Activated T-helper 1 cell treated with anti-CD3 and anti-CD28 coated beads, Interleukin-2, amount 50 U/mL, for 16 hours (primary cell): ENCODE results near the gene HINT2.

Source experiments
- DNase-seq, 2 donors: peaks; one replicate each; pipeline ENCODE4 v3.0.0-alpha.2; 2020; ENCODE audit warnings: low read depth in 1 of 2, low spot score in 1 of 2

HINT2 gene

DNA sequence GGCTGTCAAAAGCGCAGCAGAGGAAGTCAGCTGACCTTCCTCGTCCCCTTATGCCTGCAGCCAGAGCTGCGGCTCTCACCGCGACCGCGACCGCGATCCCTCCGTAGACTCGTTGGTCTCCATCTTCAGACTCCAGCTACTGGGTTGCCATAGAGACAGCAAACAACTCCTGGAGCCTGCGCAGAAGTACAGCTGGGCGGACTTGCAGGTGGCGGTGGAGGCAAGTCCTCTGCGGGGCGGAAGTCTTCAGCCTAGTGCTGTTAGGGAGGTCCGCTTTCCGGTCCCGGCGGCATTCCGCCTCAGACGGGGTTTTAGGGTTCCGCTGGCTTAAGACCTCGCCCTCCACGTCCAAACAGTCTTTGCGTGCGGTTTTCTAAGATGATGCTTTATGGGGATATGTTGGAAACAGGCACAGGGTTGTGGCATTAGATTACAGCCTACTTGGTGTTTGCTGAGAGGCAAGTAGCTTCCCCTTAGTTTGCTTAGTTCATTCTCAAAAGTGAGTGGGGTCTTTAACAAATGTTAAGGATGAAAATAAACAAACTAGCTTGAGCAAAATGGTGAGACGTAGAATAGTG is 2.7 kb downstream of the HINT2 start, which contains the start of gene SPAG8:
SPAG8 (minus strand) TSS at position 238 of the 578 bp plus-strand sequence; CDS start at position 123, 115 bp downstream.
- DNase-seq = peak; percentile 89 to 91

- no peak for DNase-seq
Observed at GRCh38 chr9:35811381-35812024, 3.3 kb downstream of the HINT2 start.

GRCh38 chr9:35810122-35810521 is 4.7 kb downstream of the HINT2 start:
- no peak for DNase-seq

DNA sequence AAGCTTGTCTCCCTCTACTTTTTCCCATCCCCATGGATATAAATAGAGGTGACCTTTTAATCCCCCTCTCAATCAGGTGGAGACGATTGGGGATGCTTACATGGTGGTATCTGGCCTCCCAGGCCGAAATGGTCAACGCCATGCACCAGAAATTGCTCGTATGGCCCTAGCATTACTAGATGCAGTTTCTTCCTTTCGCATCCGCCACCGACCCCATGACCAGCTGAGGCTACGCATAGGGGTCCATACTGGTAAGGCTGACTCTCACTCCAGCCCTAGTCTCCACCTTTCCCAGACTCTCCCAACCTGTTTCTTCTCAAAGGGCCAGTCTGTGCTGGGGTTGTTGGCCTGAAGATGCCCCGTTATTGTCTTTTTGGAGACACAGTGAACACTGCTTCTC is 6.4 kb downstream of the HINT2 start:
- no peak for DNase-seq

- no peak for DNase-seq
Observed at GRCh38 chr9:35806101-35806500, 8.7 kb downstream of the HINT2 start.

- no peak for DNase-seq
Observed at GRCh38 chr9:35801328-35802128, 13.3 kb downstream of the HINT2 start.

- DNase-seq = no peak
Observed at GRCh38 chr9:35800530-35800929, 14.3 kb downstream of the HINT2 start.

DNA sequence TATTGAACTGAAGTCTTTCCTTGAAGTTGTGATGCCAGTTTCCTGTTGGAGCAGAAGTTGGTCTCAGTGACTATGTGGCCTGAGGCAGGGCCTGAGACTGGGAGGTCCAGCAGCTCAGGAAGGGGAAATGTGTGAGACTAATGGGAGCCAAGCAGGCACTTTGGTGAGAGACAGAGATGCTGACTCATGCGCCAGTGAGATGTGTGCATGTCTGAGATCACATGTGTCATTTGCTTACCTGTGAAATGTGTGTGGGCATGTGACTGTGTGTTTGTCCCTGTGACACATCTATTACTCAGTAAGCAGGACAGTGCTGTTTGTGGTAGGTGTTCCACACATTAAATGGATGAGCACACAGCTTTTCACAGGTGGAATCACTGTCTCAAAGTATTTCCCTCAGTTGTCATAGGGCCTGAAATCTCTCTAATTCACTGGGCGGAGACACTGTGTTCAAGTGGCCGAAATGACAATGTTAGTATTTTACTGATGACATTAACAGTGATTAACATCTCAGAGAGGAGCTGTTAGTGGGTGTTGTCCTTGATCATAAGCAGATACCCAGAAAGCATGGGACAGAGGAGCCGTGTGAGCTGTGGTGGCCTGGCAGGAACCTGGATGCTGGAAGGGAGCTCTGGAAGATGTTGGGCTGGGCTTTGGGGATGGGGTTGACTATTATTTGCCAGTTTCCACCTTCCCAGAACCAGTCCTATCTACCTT is 16.0 kb downstream of the HINT2 start:
- peak in 1 of 2 donors; percentile 21 for DNase-seq

- DNase-seq = no peak
Observed at GRCh38 chr9:35797311-35798109, 17.3 kb downstream of the HINT2 start.

DNA sequence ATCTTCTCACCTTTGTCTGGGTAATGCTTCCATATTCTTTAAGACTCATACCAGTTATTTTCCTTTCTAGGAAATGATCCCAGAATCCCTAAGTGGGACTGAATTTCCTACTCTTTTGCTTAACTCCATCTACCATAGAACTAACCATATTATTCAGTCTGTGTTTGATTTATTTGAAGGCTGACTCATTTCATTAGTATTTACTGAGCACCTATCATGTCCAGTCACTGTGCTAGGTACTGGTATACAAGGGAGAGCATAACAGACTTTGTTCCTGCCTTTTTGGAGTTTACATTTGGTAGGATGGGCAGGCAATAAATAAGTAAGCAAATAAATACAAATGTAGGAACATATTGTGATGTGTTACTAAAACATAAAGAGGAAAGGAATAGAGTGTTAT is 19.1 kb downstream of the HINT2 start:
- no peak for DNase-seq

DNA sequence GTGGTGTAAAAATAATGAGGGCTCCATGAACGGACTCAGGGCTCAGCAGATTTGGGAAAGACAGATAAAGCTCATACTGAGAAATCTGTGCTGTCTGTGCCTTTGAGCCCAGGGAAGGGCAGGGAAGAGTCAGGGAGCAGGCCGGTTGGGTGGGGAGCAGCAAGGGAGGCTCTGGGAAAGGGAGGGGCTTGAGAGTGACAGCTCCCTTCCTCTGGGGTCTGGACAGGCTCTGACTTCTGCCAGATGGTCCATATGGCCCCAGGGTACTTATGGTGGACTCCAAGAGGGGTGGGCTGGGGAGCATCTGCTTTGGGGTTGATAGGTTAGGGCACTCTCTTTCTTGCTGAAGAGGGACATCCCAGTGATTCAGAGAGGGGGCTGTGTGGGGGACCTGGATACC is 21.4 kb downstream of the HINT2 start:
- no peak for DNase-seq

- no peak for DNase-seq
Observed at GRCh38 chr9:35792826-35793225, 22.0 kb downstream of the HINT2 start.

- no peak for DNase-seq
Observed at GRCh38 chr9:35792024-35792813, 22.6 kb downstream of the HINT2 start.

DNA sequence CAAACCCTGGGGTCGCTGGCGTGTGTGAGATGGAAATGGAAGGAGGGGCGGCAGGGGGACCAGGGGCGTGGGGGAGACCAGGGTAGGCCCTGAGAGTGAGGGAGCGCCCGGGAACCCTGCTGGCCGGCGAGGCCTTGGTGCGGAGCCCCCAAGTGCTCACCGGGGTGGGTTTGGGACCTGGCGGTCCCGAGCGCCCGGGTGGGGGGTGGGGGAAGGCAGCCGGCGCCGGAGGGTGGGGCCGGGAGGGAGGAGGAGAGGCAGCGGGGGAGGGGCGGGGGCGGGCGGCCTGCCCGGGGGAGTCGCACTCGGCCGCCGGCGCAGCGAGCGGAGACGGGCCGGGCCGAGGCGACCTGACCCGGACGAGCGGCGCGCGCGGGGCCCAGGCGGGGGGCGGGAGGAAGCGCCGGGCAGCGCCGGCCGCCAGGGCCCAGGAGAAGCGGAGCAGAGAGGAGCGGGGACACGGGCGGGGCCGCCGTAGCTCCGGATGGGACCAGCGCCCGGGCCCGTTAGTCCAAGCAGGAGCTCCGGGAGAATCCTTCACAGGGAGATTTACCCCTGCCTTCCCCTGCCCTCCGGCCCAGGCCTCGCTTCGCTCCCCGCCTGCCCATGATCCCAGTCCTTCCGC is 23.4 kb downstream of the HINT2 start, which contains the start of gene NPR2:
NPR2 (plus strand) TSS at position 295 of the 625 bp plus-strand sequence. CDS start 818 bp downstream, outside the sequence.
- no peak for DNase-seq

- DNase-seq = peak in 1 of 2 donors; percentile 37
Observed at GRCh38 chr9:35790385-35791296, 24.2 kb downstream of the HINT2 start.

GRCh38 chr9:35790025-35790384 is 24.8 kb downstream of the HINT2 start:
- DNase-seq = no peak

DNA sequence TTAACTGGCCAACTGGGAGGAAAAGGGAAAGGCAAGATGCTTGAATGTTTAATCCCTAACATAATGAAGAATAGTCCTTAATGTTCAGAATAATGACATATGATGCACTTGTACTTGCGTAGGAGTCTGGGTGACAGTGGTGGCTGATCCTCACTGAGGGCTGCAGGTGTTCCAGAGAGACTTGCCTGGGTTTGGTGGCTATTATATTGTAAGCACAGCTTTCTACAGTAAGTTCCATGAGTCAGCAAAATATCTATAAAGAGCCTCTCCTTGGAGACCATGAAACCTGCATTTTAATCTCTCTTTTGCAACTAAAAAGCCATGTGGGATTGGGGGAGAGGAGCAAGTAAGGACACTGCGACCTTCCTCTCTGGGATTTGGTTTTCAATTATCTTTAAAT is 25.3 kb downstream of the HINT2 start:
- no peak for DNase-seq

- DNase-seq = no peak
Observed at GRCh38 chr9:35783418-35783817, 31.4 kb downstream of the HINT2 start.
